Ascending aorta (tissue), 2 donors: ENCODE results near the gene RAD51B. TPM values are rescaled to one million over a fixed set of nuclear protein-coding genes. Genes with fewer than 3 reads are reported as not detected.

Source experiments
- DNase-seq, 2 donors: peaks; one replicate each; pipeline ENCODE4 v3.0.0-alpha.2; 2019; ENCODE audit warnings: low spot score in 2 of 2
- H3K27ac ChIP-seq, 2 donors: fragments of 200-600 bp; sonication (generic); one replicate each; pipeline ENCODE4 v1.5.1; 2016 to 2017; ENCODE audit warnings: mild to moderate bottlenecking in 1 of 2
- H3K27me3 ChIP-seq: fragments of 200-600 bp; sonication (generic); one replicate; pipeline ENCODE4 v1.5.1; 2017
- H3K36me3 ChIP-seq, 2 donors: fragments of 200-600 bp; sonication (generic); one replicate each; pipeline ENCODE4 v1.5.1; 2016
- H3K4me1 ChIP-seq, 2 donors: fragments of 200-600 bp; sonication (generic); one replicate each; pipeline ENCODE4 v1.5.1; 2016 to 2017; ENCODE audit warnings: mild to moderate bottlenecking in 1 of 2
- H3K4me3 ChIP-seq, 2 donors: fragments of 200-600 bp; sonication (generic); one replicate each; pipeline ENCODE4 v1.5.1; 2016 to 2017; ENCODE audit warnings: mild to moderate bottlenecking in 1 of 2
- H3K9me3 ChIP-seq, 2 donors: fragments of 200-600 bp; sonication (generic); one replicate each; pipeline ENCODE4 v1.5.1; 2016
- CTCF ChIP-seq, 3 experiments: fragments of 200-600 bp in 2 of 3; fragments of 450-650 bp in 1 of 3; sonication (generic) in 2 of 3; IDR thresholded peaks; one replicate each; pipeline ENCODE4 v1.5.1; 2016 to 2019; ENCODE audit warnings: antibody characterized with exemption in 3 of 3, mild to moderate bottlenecking in 1 of 3, moderate library complexity in 1 of 3
- intact Hi-C: fragments of 100-400 bp; cut with DNase I; formaldehyde crosslinking; loops from one replicate; pipeline ENCODE4 v1.15.1; 2023
- total RNA-seq: library from RNA; depleted of rRNA; stranded (reverse); fragments of >200 nt; gene quantifications from one replicate; pipeline ENCODE4 v1.1.0, GENCODE V29; 2016

Gene RAD51B
- total RNA-seq, 1 donor from 2014 or later, result not detected

- intact Hi-C loops, result no loop called here
Observed at GRCh38 chr14:68106905-68107304, 287.3 kb downstream of the RAD51B start.

GRCh38 chr14:68109132-68109900 lies 289.7 kb downstream of the RAD51B start:
- no peak for DNase-seq
- no peak overlapping the region for H3K27ac ChIP-seq
- no peaks in the 10 kb centered on the region for H3K36me3 ChIP-seq
- H3K27me3 ChIP-seq, result no peaks in the 10 kb centered on the region
- no peak overlapping the region for H3K4me3 ChIP-seq
- no peak for TF ChIP-seq CTCF (IDR thresholded peaks at IDR 0.05)
- H3K4me1 ChIP-seq, result peaks cover 5 to 15% of the 10 kb centered on the region in 2 donors
- no peaks in the 10 kb centered on the region for H3K9me3 ChIP-seq
- intact Hi-C loops, result no loop called here

More at GRCh38 chr14:68106905-68107304, 287.3 kb downstream of the RAD51B start:
- no peak for DNase-seq
- Histone ChIP-seq H3K27me3 (no peaks in the 10 kb centered on the region), H3K4me3 (no peak overlapping the region), H3K9me3 (peaks cover 2 to 3% of the 10 kb centered on the region in 2 donors), H3K4me1 (peaks cover 5 to 20% of the 10 kb centered on the region in 2 donors), H3K36me3 (no peaks in the 10 kb centered on the region), H3K27ac (no peak overlapping the region)
- no peak for TF ChIP-seq CTCF (IDR thresholded peaks at IDR 0.05)

GRCh38 chr14:68111097-68111852 lies 291.7 kb downstream of the RAD51B start:
- TF ChIP-seq CTCF (IDR thresholded peaks at IDR 0.05), result no peak
- DNase-seq, result no peak
- Histone ChIP-seq H3K27ac (no peak overlapping the region), H3K4me3 (no peak overlapping the region), H3K4me1 (peaks cover 0 to 3% of the 10 kb centered on the region in 2 donors), H3K9me3 (no peaks in the 10 kb centered on the region), H3K27me3 (no peaks in the 10 kb centered on the region), H3K36me3 (no peaks in the 10 kb centered on the region)
- intact Hi-C loops, result no loop called here

- no peak for TF ChIP-seq CTCF (IDR thresholded peaks at IDR 0.05)
- H3K27ac ChIP-seq, result no peak overlapping the region
- no peaks in the 10 kb centered on the region for H3K27me3 ChIP-seq
- no peak for DNase-seq
- intact Hi-C loops, result no loop called here
- H3K4me1 ChIP-seq, result peaks cover 0 to 3% of the 10 kb centered on the region in 2 donors
- H3K36me3 ChIP-seq, result no peaks in the 10 kb centered on the region
- H3K4me3 ChIP-seq, result no peak overlapping the region
- no peaks in the 10 kb centered on the region for H3K9me3 ChIP-seq
Observed at GRCh38 chr14:68111853-68112270, 292.3 kb downstream of the RAD51B start.

GRCh38 chr14:68112442-68112841 lies 292.9 kb downstream of the RAD51B start:
- no peaks in the 10 kb centered on the region for H3K27me3 ChIP-seq
- DNase-seq, result no peak
- TF ChIP-seq CTCF (IDR thresholded peaks at IDR 0.05), result no peak
- H3K4me1 ChIP-seq, result peaks cover 0 to 3% of the 10 kb centered on the region in 2 donors
- intact Hi-C loops, result no loop called here
- H3K36me3 ChIP-seq, result no peaks in the 10 kb centered on the region
- no peaks in the 10 kb centered on the region for H3K9me3 ChIP-seq
- H3K27ac ChIP-seq, result no peak overlapping the region
- H3K4me3 ChIP-seq, result no peak overlapping the region
